ENCODE data around the gene NPAS1. TPM values are rescaled to one million over a fixed set of nuclear protein-coding genes. Genes with fewer than 3 reads are reported as not detected.

Gene NPAS1
- total RNA-seq, 3 donors from 2014 or later, result 2.5 TPM; not detected in 2

DNA sequence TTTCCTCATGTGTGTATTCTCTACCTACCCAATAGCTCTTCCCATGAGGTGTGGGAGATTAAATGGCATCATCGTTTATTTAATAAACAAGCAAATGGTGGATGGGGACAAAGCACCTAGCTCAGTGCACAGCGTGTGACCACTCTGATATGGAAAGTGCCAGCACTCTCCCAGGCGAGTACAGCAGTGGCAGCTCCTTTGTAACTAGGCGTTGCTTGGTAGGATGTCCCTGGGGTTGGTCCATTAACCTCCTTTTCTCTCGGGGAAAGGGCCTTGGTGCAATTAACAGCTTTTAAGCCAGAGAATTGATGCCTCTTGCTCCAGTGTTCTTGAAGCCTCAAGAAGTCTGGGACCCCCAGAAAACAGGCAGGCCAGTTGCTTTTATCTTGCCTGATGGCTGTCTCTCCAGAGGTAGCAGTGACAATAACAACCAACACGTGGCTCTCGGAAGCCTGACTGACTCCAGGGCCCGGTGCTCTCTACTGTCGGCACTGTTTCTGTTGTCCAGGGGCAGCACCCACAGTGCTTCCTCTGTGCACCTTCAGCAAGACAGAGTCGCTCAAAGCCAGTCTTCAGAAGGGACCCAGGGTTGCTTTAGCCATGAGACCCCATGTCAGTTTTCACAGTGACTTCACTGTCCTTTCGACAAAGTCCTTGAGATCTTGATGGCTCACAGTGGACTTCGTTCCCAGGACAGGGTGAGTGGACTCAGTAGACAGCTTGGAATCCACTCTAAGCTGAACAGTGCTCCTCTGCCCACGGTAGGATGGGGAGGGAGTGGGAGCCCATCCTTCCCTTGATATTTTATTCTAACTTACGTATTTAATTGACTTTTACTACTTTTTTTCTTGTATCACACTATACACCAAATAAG, 33.9 kb upstream of the NPAS1 start:
- Histone ChIP-seq H3K4me1 (peaks cover under 1 to 13% of the 10 kb centered on the region in 2 donors), H3K9me3 (no peaks in the 10 kb centered on the region), H3K27me3 (no peaks in the 10 kb centered on the region), H3K27ac (no peak overlapping the region), H3K36me3 (no peaks in the 10 kb centered on the region), H3K4me3 (no peak overlapping the region)
- intact Hi-C loops (cut with DNase I; ENCODE audit: low total_unique reads), result no loop called here
- no peak for TF ChIP-seq POLR2AphosphoS5 (IDR thresholded peaks at IDR 0.05)
- TF ChIP-seq, protein P1, sequence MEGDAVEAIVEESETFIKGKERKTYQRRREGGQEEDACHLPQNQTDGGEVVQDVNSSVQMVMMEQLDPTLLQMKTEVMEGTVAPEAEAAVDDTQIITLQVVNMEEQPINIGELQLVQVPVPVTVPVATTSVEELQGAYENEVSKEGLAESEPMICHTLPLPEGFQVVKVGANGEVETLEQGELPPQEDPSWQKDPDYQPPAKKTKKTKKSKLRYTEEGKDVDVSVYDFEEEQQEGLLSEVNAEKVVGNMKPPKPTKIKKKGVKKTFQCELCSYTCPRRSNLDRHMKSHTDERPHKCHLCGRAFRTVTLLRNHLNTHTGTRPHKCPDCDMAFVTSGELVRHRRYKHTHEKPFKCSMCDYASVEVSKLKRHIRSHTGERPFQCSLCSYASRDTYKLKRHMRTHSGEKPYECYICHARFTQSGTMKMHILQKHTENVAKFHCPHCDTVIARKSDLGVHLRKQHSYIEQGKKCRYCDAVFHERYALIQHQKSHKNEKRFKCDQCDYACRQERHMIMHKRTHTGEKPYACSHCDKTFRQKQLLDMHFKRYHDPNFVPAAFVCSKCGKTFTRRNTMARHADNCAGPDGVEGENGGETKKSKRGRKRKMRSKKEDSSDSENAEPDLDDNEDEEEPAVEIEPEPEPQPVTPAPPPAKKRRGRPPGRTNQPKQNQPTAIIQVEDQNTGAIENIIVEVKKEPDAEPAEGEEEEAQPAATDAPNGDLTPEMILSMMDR (IDR thresholded peaks at IDR 0.05), result no peak
- TF ChIP-seq POLR2A (IDR thresholded peaks at IDR 0.05), result no peak
- no peak for DNase-seq (ENCODE audit: low spot score in 2 of 2)

DNA sequence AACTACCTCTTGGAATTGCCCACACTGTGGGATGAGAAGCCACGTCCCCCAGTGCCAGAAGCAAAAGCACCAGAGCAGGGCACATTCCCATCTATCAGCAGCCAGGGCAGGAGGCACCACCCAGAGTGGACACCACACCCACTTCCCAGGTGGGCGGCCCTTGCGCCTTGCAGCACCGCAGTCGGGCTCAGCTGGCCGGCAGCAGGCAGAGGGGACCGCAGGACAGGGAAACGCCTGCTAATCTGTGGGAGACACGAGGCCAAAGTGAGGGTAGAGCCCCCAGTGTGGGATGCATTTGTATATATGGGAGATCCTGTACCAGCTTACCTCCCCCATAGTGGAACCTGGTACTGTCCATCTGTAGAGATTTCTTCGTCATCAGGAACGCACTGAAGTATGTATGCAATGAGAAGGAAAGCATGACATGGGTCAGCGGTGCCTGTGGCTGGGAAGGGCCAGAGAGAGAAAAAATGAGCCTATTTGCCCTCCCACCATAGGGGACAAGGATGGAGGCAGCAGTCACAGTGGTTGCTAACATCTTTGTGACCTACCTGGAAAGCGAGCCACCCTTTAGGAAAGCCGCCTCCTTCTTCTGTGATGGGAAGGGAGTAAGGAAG, 30.9 kb upstream of the NPAS1 start:
- Histone ChIP-seq H3K4me3 (no peak overlapping the region), H3K36me3 (peaks cover 5% of the 10 kb centered on the region), H3K27me3 (no peaks in the 10 kb centered on the region), H3K9me3 (no peaks in the 10 kb centered on the region), H3K4me1 (peaks cover 0 to 3% of the 10 kb centered on the region in 2 donors), H3K27ac (no peak overlapping the region)
- no peak for DNase-seq (ENCODE audit: low spot score in 2 of 2)
- TF ChIP-seq, protein P1 (IDR thresholded peaks at IDR 0.05), result no peak
- TF ChIP-seq POLR2A (IDR thresholded peaks at IDR 0.05) (no peak), POLR2AphosphoS5 (IDR thresholded peaks at IDR 0.05) (no peak)
- intact Hi-C loops (cut with DNase I; ENCODE audit: low total_unique reads), result no loop called here

DNA sequence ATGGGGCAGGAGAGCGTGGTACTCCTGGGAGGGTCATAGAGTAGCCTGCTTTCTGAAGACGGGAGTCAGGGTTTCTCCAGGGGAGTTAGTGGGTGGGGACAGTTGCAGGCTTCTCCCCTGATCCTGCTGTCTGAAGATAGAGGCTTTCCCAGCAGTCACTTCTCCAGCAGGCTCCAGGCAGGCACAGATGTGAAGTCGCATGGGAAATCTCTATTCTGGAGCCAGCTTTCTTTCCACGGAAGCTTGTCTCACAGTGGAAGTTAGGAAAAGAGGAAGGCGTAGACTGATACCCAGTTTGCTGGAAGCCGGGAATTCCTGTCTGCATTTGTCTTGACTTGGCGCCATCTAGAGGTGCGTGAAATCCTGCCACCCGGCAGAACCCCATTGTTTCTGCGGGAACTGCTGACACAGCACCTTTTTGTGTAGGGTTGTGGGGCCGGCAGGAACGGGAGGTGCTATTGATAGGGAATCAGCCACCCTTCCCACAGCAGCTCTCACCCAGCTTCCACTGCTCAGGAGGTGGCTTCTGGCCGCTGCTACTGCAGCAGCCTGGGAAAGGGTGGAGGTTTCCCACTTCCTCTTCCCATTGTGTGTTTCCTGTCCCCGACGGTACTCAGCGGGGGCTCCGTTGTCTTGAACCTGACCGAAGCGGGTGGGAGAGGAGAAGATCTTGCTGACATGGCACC, 28.5 kb upstream of the NPAS1 start:
- no peak for TF ChIP-seq POLR2A (IDR thresholded peaks at IDR 0.05)
- TF ChIP-seq, protein P1 (IDR thresholded peaks at IDR 0.05), result peak; percentile 76 to 87 (median 76)
- TF ChIP-seq POLR2AphosphoS5 (IDR thresholded peaks at IDR 0.05), result peak; percentile 72 to 93 (median 79)
- Histone ChIP-seq H3K27me3 (no peaks in the 10 kb centered on the region), H3K4me3 (no peak overlapping the region), H3K4me1 (peaks cover 0 to 3% of the 10 kb centered on the region in 2 donors), H3K36me3 (peaks cover 5% of the 10 kb centered on the region), H3K27ac (peak overlapping the region; percentile 18 to 68), H3K9me3 (no peaks in the 10 kb centered on the region)
- peak; percentile 75 to 78 for DNase-seq (ENCODE audit: low spot score in 2 of 2)
- intact Hi-C loops (cut with DNase I; ENCODE audit: low total_unique reads), result loop anchor here (5.0 kb wide), 1 partner anchor 134 kb away; no protein-coding TSS in a partner anchor

DNA sequence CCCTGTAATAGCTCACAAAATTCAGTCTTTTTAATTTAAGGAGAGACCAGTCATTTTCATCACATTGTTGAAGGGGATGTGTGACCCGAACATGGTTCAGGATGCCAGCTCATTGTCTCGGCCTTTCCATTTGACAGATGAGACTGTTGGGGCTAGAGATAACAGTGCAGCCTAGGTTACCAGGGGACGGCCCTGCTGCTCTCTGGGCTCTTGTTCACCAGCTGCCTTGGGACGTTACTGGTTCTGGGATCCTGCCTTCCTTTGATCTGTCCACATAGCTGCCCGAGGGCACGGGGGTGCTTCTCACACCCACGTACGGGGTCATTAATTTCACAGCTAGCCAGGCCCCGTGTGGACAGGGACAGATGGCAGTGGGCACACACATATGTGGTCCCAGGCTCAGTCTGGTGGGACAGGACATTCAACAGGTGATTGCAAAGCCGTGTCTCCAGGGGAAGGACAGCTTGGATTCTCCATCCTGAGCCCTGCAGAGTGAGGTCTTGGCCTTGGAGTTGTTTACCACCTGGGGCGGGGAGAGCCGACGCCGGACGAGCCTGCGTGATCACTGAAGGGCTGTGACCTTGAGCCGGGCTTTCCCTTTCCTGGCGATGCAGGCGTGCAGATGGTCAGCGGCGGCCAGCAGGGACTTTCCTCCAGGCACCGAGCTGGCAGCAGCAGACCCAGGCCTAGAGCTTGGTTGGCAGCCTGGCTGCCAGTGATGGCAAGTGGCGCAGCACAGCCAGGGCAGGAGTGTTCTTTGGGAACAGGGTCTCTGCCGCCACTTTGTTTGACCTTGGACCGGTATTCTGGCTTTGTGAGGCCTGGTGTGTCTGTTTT, 26.7 kb upstream of the NPAS1 start:
- Histone ChIP-seq H3K9me3 (no peaks in the 10 kb centered on the region), H3K27me3 (no peaks in the 10 kb centered on the region), H3K4me3 (no peak overlapping the region), H3K27ac (peak overlapping the region in 1 of 2 donors; percentile 22), H3K4me1 (peaks cover 0 to 3% of the 10 kb centered on the region in 2 donors), H3K36me3 (peaks cover 5% of the 10 kb centered on the region)
- TF ChIP-seq, protein P1 (IDR thresholded peaks at IDR 0.05), result no peak
- TF ChIP-seq POLR2A (IDR thresholded peaks at IDR 0.05) (no peak), POLR2AphosphoS5 (IDR thresholded peaks at IDR 0.05) (no peak)
- DNase-seq (ENCODE audit: low spot score in 2 of 2), result no peak
- intact Hi-C loops (cut with DNase I; ENCODE audit: low total_unique reads), result loop anchor here (5.0 kb wide), 1 partner anchor 136 kb away; no protein-coding TSS in a partner anchor
